PC-9 (cell line): Measurements from ENCODE around the gene TNS1.

Experiments
- CTCF ChIP-seq: fragments of 200-600 bp; sonication (generic); conservative IDR thresholded peaks from 2 replicates; pipeline ENCODE4 v1.6.1; 2017; ENCODE audit warnings: mixed run types, antibody characterized with exemption, mild to moderate bottlenecking, moderate library complexity
- EZH2 ChIP-seq: fragments of 200-600 bp; sonication (generic); IDR thresholded peaks from 2 replicates; pipeline ENCODE4 v1.8.0; 2017; ENCODE audit warnings: antibody characterized with exemption, low read depth

GRCh38 chr2:217804791-217805667 is 197.8 kb downstream of the TNS1 start:
- TF ChIP-seq CTCF, result no peak
- no peak for TF ChIP-seq EZH2
